Thyroid gland (tissue), 4 donors: ENCODE results near the gene MAP3K13.

Source experiments
- CTCF ChIP-seq, 6 experiments: fragments of 200-600 bp in 3 of 6; fragments of 450-650 bp in 3 of 6; sonication (generic) in 3 of 6; IDR thresholded peaks; one replicate each; pipeline ENCODE4 v1.5.1; 2016 to 2019; ENCODE audit warnings: antibody characterized with exemption in 6 of 6, mild to moderate bottlenecking in 2 of 6, inconsistent platforms in 1 of 6, moderate library complexity in 1 of 6
- POLR2A ChIP-seq, 2 donors: fragments of 450-650 bp; IDR thresholded peaks; one replicate each; pipeline ENCODE4 v1.6.1; 2017; ENCODE audit warnings: antibody characterized with exemption in 2 of 2, mild to moderate bottlenecking in 2 of 2, moderate library complexity in 1 of 2

GRCh38 chr3:185313693-185314246 lies 49.2 kb upstream of the MAP3K13 start:
- no peak for TF ChIP-seq CTCF (IDR thresholded peaks at IDR 0.05)
- TF ChIP-seq POLR2A (IDR thresholded peaks at IDR 0.05), result no peak
